HCT116 (cell line): Measurements from ENCODE around the gene SYMPK. TPM values are rescaled to one million over a fixed set of nuclear protein-coding genes. Genes with fewer than 3 reads are reported as not detected.
A peak's percentile ranks its signal among the peaks of the same experiment; 100 is the strongest.

ENCODE experiments used
- ATAC-seq: fragments of 200-7000 bp; cut with Tn5 transposase; 2 replicates; pipeline ENCODE4 v1.9.1; 2020; ENCODE audit warnings: mild to moderate bottlenecking, moderate library complexity
- BruUV-seq: library from RNA; stranded (reverse); fragments of 400-500 nt; replicated peaks from 2 replicates; lab custom pipeline; 2021; lab: Mats Ljungman, UMichigan
- CTCF ChIA-PET: fragments of 300-600 bp; sonication (Branson Sonifier 250); formaldehyde crosslinking; loops from one replicate; lab custom pipeline; 2021; ENCODE audit warnings: antibody characterized with exemption; lab: Charles Lee
- POLR2A ChIA-PET: fragments of 300-600, 350-600 bp; sonication (Branson Sonifier 250); formaldehyde crosslinking; loops from one replicate; lab custom pipeline; 2021; ENCODE audit warnings: antibody characterized with exemption; lab: Charles Lee
- RAD21 ChIA-PET, 2 experiments: fragments of 300-600 bp; sonication (Branson Sonifier 250); formaldehyde crosslinking; loops; one replicate each; lab custom pipeline; 2023; ENCODE audit warnings: low total read pairs in 2 of 2; ENCODE audit not compliant: uncharacterized antibody in 2 of 2, unreplicated experiment in 2 of 2, low non-redundant PET in 1 of 2; lab: Charles Lee
- DNase-seq: peaks from one replicate; pipeline ENCODE4 v3.0.0-alpha.2; 2010; ENCODE audit warnings: low read depth, low spot score
- H2AFZ ChIP-seq: fragments of 200-600 bp; shearing (Covaris generic), sonication (generic); 2 replicates; pipeline ENCODE4 v1.6.1; 2017; ENCODE audit warnings: low read depth, mixed run types, mixed read lengths, antibody characterized with exemption, low read length; ENCODE audit not compliant: poor library complexity, severe bottlenecking
- H3K27ac ChIP-seq: 2 replicates; pipeline ENCODE4 v1.5.1; 2012; ENCODE audit warnings: low read depth, low read length
- H3K27me3 ChIP-seq: fragments of 200-600 bp; sonication (generic); 2 replicates; pipeline ENCODE4 v1.6.1; 2016; ENCODE audit warnings: mixed run types, low read length, mixed read lengths; ENCODE audit not compliant: insufficient read depth
- H3K36me3 ChIP-seq, 2 experiments: fragments of 200-500 bp in 1 of 2; fragments of 200-600 bp in 1 of 2; sonication (Bioruptor generic) in 1 of 2; sonication (generic) in 1 of 2; 2 replicates each; pipeline versions ENCODE4 v1.5.1 to v1.6.1; 2014 to 2016; ENCODE audit warnings: low read length in 2 of 2, inconsistent platforms in 1 of 2, mixed read lengths in 1 of 2, mixed run types in 1 of 2; ENCODE audit not compliant: insufficient read depth in 2 of 2, control insufficient read depth in 1 of 2
- H3K4me1 ChIP-seq, 2 experiments: fragments of 200-600 bp in 1 of 2; sonication (generic) in 1 of 2; 2 replicates each; pipeline versions ENCODE4 v1.5.1 to v1.6.1; 2012 to 2017; ENCODE audit warnings: low read length in 2 of 2, inconsistent platforms in 1 of 2, mild to moderate bottlenecking in 1 of 2, mixed read lengths in 1 of 2, mixed run types in 1 of 2, moderate library complexity in 1 of 2; ENCODE audit not compliant: insufficient read depth in 2 of 2, control insufficient read depth in 1 of 2
- H3K4me2 ChIP-seq: fragments of 200-600 bp; sonication (generic); 2 replicates; pipeline ENCODE4 v1.6.1; 2017; ENCODE audit warnings: mixed run types, low read length, mixed read lengths
- H3K4me3 ChIP-seq, 2 experiments: fragments of 200-600 bp in 1 of 2; sonication (generic) in 1 of 2; replicated peaks in 1 of 2; 2 replicates each; pipeline ENCODE4 v1.5.1; 2011 to 2016; ENCODE audit warnings: low read length in 2 of 2, control low read depth in 1 of 2, low read depth in 1 of 2, mild to moderate bottlenecking in 1 of 2, mixed read lengths in 1 of 2, mixed run types in 1 of 2
- H3K79me2 ChIP-seq: fragments of 200-600 bp; sonication (generic); 2 replicates; pipeline ENCODE4 v1.6.1; 2017; ENCODE audit warnings: mild to moderate bottlenecking, mixed run types, low read length, moderate library complexity, mixed read lengths; ENCODE audit not compliant: insufficient read depth
- H3K9ac ChIP-seq: fragments of 200-600 bp; sonication (generic); 2 replicates; pipeline ENCODE4 v1.6.1; 2016; ENCODE audit warnings: low read length, mixed read lengths
- H3K9me2 ChIP-seq: fragments of 200-600 bp; sonication (generic), shearing (Covaris generic); 2 replicates; pipeline ENCODE4 v1.6.1; 2017; ENCODE audit warnings: mixed run types, mild to moderate bottlenecking, moderate library complexity; ENCODE audit not compliant: insufficient read depth
- H3K9me3 ChIP-seq, 2 experiments: fragments of 200-500 bp in 1 of 2; fragments of 200-600 bp in 1 of 2; sonication (Bioruptor generic) in 1 of 2; sonication (generic) in 1 of 2; 2 replicates each; pipeline ENCODE4 v1.6.1; 2014 to 2017; ENCODE audit warnings: low read length in 2 of 2, mixed read lengths in 2 of 2, inconsistent platforms in 1 of 2, low read depth in 1 of 2, mild to moderate bottlenecking in 1 of 2, mixed run types in 1 of 2, moderate library complexity in 1 of 2; ENCODE audit not compliant: control insufficient read depth in 1 of 2, insufficient read depth in 1 of 2
- H4K20me1 ChIP-seq: fragments of 200-600 bp; sonication (generic), shearing (Covaris generic); 2 replicates; pipeline ENCODE4 v1.6.1; 2017; ENCODE audit warnings: mixed run types, mild to moderate bottlenecking, moderate library complexity; ENCODE audit not compliant: insufficient read depth
- ATF3 ChIP-seq: IDR thresholded peaks from 2 replicates; pipeline ENCODE4 v1.6.1; 2012
- CBX3 ChIP-seq: IDR thresholded peaks from 2 replicates; pipeline ENCODE4 v1.6.1; 2012; ENCODE audit warnings: low read depth
- CEBPB ChIP-seq: IDR thresholded peaks from 2 replicates; pipeline ENCODE4 v1.6.1; 2012; ENCODE audit warnings: low read depth
- EGR1 ChIP-seq: IDR thresholded peaks from 2 replicates; pipeline ENCODE4 v1.6.1; 2012; ENCODE audit warnings: low read depth
- ELF1 ChIP-seq: IDR thresholded peaks from 2 replicates; pipeline ENCODE4 v1.6.1; 2012; ENCODE audit warnings: low read depth, borderline replicate concordance
- EZH2phosphoT487 ChIP-seq: fragments of 200-600 bp; IDR thresholded peaks from 2 replicates; pipeline ENCODE4 v1.6.1; 2018; ENCODE audit warnings: antibody characterized with exemption, borderline replicate concordance
- FOSL1 ChIP-seq: IDR thresholded peaks from 2 replicates; pipeline ENCODE4 v1.6.1; 2012; ENCODE audit warnings: low read depth
- POLR2A ChIP-seq: IDR thresholded peaks from 2 replicates; pipeline ENCODE4 v1.7.0; 2011; ENCODE audit warnings: borderline replicate concordance; ENCODE audit not compliant: insufficient read depth, insufficient read length; ENCODE audit errors: extremely low read depth
- POLR2AphosphoS5 ChIP-seq: IDR thresholded peaks from 2 replicates; pipeline ENCODE4 v1.6.1; 2011; ENCODE audit warnings: mild to moderate bottlenecking, low read depth, low read length, moderate library complexity
- SIN3A ChIP-seq: IDR thresholded peaks from 2 replicates; pipeline ENCODE4 v1.6.1; 2012; ENCODE audit warnings: low read depth
- SP1 ChIP-seq: IDR thresholded peaks from 2 replicates; pipeline ENCODE4 v1.6.1; 2012; ENCODE audit warnings: low read depth
- SRF ChIP-seq: IDR thresholded peaks from 2 replicates; pipeline ENCODE4 v1.6.1; 2012; ENCODE audit warnings: low read depth
- YY1 ChIP-seq: IDR thresholded peaks from 2 replicates; pipeline ENCODE4 v1.6.1; 2011; ENCODE audit warnings: low read length, low read depth, moderate library complexity, mild to moderate bottlenecking; ENCODE audit not compliant: insufficient replicate concordance; ENCODE audit errors: extremely low read depth
- ZBTB33 ChIP-seq: IDR thresholded peaks from 2 replicates; pipeline ENCODE4 v1.6.1; 2011; ENCODE audit warnings: mild to moderate bottlenecking, low read length, moderate library complexity; ENCODE audit not compliant: insufficient replicate concordance; ENCODE audit errors: extremely low read depth
- ZFX ChIP-seq: fragments of 450-650 bp; IDR thresholded peaks from 2 replicates; pipeline ENCODE4 v1.6.1; 2017
- ZNF274 ChIP-seq: fragments of 200-500 bp; sonication (Bioruptor generic); IDR thresholded peaks from 2 replicates; pipeline ENCODE4 v1.6.1; 2014; ENCODE audit warnings: mild to moderate bottlenecking, low read depth, low read length, inconsistent platforms
- intact Hi-C: fragments of 100-400 bp; cut with micrococcal nuclease; formaldehyde crosslinking; loops from 2 replicates; pipeline ENCODE4 v1.10.0; 2022
- total RNA-seq: library from RNA; stranded (reverse); gene quantifications from one replicate; pipeline ENCODE4 v1.2.1, GENCODE V29; 2021; ENCODE audit not compliant: unreplicated experiment
- TF ChIP-seq, protein P1 (sequence below): IDR thresholded peaks from 2 replicates; pipeline ENCODE4 v1.6.1; 2012; ENCODE audit warnings: low read depth
- TF ChIP-seq, protein P2 (sequence below), 3 experiments: fragments of 200-600 bp in 1 of 3; sonication (generic) in 1 of 3; IDR thresholded peaks in 2 of 3; conservative IDR thresholded peaks in 1 of 3; 2 replicates each; pipeline ENCODE4 v1.5.1; 2012 to 2017; ENCODE audit warnings: low read depth in 2 of 3, low read length in 2 of 3, antibody characterized with exemption in 1 of 3, borderline replicate concordance in 1 of 3, control low read depth in 1 of 3, mild to moderate bottlenecking in 1 of 3, mixed read lengths in 1 of 3, mixed run types in 1 of 3, moderate library complexity in 1 of 3; ENCODE audit not compliant: insufficient read depth in 1 of 3

The SYMPK gene
- total RNA-seq, 1 experiment from 2014 or later = 117 TPM

DNA sequence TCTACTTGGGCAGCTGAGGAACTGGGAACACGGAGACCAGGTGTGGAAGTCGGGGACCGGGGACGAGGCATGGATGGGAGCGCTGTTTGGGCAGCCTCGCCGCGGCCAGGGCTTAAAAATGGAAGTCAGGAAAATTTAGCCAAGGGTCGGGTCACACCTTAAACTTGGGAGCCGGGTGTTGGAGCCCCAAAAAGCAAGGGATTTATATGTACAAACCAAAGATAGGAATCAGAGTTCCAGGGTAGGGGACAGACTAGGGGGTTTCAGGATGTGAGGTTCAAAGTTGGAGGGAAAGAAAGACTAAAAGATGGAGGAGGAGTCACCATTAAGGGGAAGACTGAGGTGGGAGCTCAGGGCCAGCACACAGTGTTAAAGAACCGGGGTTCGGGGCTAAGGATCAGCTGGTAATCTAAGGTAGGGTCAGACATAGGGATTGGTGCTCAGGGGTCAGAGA is 1.7 kb upstream of the SYMPK start:
- peak overlapping the region; percentile 61; the same call in 1 of the 2 replicates for H3K27ac ChIP-seq
- TF ChIP-seq ATF3 = no peak
- no peak for TF ChIP-seq POLR2AphosphoS5
- no peak for TF ChIP-seq SIN3A
- no peak for TF ChIP-seq EGR1
- TF ChIP-seq FOSL1 = no peak
- no peak for TF ChIP-seq ZBTB33
- no peak for TF ChIP-seq ELF1
- no peak for TF ChIP-seq SP1
- no peak for TF ChIP-seq ZNF274
- no peak for TF ChIP-seq POLR2A
- no peak for TF ChIP-seq CBX3
- no peak for TF ChIP-seq CEBPB
- TF ChIP-seq, protein P1, sequence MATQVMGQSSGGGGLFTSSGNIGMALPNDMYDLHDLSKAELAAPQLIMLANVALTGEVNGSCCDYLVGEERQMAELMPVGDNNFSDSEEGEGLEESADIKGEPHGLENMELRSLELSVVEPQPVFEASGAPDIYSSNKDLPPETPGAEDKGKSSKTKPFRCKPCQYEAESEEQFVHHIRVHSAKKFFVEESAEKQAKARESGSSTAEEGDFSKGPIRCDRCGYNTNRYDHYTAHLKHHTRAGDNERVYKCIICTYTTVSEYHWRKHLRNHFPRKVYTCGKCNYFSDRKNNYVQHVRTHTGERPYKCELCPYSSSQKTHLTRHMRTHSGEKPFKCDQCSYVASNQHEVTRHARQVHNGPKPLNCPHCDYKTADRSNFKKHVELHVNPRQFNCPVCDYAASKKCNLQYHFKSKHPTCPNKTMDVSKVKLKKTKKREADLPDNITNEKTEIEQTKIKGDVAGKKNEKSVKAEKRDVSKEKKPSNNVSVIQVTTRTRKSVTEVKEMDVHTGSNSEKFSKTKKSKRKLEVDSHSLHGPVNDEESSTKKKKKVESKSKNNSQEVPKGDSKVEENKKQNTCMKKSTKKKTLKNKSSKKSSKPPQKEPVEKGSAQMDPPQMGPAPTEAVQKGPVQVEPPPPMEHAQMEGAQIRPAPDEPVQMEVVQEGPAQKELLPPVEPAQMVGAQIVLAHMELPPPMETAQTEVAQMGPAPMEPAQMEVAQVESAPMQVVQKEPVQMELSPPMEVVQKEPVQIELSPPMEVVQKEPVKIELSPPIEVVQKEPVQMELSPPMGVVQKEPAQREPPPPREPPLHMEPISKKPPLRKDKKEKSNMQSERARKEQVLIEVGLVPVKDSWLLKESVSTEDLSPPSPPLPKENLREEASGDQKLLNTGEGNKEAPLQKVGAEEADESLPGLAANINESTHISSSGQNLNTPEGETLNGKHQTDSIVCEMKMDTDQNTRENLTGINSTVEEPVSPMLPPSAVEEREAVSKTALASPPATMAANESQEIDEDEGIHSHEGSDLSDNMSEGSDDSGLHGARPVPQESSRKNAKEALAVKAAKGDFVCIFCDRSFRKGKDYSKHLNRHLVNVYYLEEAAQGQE = no peak
- no peak for TF ChIP-seq ZFX
- no peak for TF ChIP-seq EZH2phosphoT487
- no peak for TF ChIP-seq YY1
- TF ChIP-seq, protein P2, sequence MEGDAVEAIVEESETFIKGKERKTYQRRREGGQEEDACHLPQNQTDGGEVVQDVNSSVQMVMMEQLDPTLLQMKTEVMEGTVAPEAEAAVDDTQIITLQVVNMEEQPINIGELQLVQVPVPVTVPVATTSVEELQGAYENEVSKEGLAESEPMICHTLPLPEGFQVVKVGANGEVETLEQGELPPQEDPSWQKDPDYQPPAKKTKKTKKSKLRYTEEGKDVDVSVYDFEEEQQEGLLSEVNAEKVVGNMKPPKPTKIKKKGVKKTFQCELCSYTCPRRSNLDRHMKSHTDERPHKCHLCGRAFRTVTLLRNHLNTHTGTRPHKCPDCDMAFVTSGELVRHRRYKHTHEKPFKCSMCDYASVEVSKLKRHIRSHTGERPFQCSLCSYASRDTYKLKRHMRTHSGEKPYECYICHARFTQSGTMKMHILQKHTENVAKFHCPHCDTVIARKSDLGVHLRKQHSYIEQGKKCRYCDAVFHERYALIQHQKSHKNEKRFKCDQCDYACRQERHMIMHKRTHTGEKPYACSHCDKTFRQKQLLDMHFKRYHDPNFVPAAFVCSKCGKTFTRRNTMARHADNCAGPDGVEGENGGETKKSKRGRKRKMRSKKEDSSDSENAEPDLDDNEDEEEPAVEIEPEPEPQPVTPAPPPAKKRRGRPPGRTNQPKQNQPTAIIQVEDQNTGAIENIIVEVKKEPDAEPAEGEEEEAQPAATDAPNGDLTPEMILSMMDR (IDR thresholded peaks at IDR 0.05 in 2 of 3, conservative IDR thresholded peaks at IDR 0.05 in 1 of 3; ENCODE audit: borderline replicate concordance in 1 of 3, insufficient read depth in 1 of 3, low read depth in 2 of 3, low read length in 2 of 3) = no peak
- no peak for TF ChIP-seq SRF
- no peaks in the 10 kb centered on the region for H3K27me3 ChIP-seq
- peak overlapping the region; percentile 91 to 93 for H3K4me3 ChIP-seq
- no peaks in the 10 kb centered on the region for H3K9me3 ChIP-seq
- CTCF ChIA-PET = interaction anchor here (0.7 to 3.6 kb wide), 12 partner anchors 16 to 213 kb away, joined by 3 to 45 read pairs (median 6); partner anchors contain the start of genes IRF2BP1, MYPOP and SIX5
- H3K36me3 ChIP-seq = peaks cover 6% of the 10 kb centered on the region in 2 experiments; a peak in 2 of 4 replicates
- no peak for ATAC-seq
- H4K20me1 ChIP-seq = no peaks in the 10 kb centered on the region
- DNase-seq = no peak
- H2AFZ ChIP-seq = no peak overlapping the region
- H3K9me2 ChIP-seq = no peaks in the 10 kb centered on the region
- POLR2A ChIA-PET = interaction anchor here (1.3 to 2.9 kb wide), 4 partner anchors 8 to 155 kb away, joined by 3 to 24 read pairs (median 8); partner anchors contain the start of gene IRF2BP1
- H3K9ac ChIP-seq = peak overlapping the region; percentile 66
- RAD21 ChIA-PET = interaction anchor here (0.7 to 1.3 kb wide), 3 partner anchors 16 to 48 kb away, joined by 4 read pairs; no protein-coding TSS in a partner anchor
- intact Hi-C loops = loop anchor here (1.0 kb wide), 1 partner anchor 19 kb away; no protein-coding TSS in a partner anchor
- peaks cover 11 to 35% of the 10 kb centered on the region in 2 experiments for H3K4me1 ChIP-seq
- peaks cover 33% of the 10 kb centered on the region for H3K79me2 ChIP-seq
- BruUV-seq = no TSS peak
- H3K4me2 ChIP-seq = peak overlapping the region; percentile 81
